GM19043 (cell line): ENCODE results near the gene TSHB.
"Not testable (repeated sequence)": the region's sequence is repeated elsewhere in the genome, so short reads cannot be mapped to it uniquely, and the experiment has no call there.

ENCODE experiments used
- ATAC-seq: cut with Tn5 transposase; IDR thresholded peaks from one replicate; pipeline ENCODE4 v1.9.1; 2021; ENCODE audit warnings: low read depth; ENCODE audit not compliant: unreplicated experiment

Gene TSHB

DNA sequence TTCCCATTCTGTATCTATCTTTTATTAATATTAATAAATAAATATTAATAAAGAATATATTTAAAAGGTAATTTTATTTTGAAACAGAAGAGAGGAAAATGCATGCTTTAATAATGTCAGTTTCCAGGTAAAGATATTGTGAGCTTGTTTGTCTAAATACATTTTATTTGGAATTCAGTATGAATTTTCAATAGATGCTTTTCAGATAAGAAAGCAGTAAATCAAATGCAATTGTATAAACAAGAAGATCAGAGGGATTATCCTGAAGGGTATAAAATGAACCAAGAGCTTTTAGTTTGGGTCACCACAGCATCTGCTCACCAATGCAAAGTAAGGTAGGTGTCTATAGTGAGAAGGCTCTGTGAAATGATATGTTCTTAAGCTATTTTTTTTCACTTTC, at the start of gene TSHB:
Gene TSHB, plus strand, starts transcription at position 301 of the 400 bp plus-strand sequence. CDS start 3,537 bp downstream, outside the sequence.
- no peak for ATAC-seq

DNA sequence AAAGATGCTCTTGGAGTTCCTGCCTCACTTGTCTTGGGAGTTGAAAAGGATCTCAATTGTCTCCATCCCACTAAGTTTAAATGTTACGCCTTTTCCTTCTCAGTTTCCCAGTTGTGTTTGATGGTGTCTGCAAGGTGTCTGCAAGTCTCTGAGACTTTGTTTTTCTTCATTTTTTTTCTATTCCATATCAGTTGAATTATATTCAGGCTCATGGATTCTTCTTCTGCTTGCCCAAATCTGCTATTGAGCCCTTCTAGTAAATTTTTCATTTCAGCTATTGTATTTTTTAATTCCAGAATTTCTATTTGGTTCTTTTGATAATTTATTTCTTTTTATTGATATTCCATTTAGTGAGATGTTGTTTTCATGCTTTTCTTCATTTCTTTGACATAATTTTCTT, 47.4 kb upstream of the TSHB start:
- no peak for ATAC-seq

DNA sequence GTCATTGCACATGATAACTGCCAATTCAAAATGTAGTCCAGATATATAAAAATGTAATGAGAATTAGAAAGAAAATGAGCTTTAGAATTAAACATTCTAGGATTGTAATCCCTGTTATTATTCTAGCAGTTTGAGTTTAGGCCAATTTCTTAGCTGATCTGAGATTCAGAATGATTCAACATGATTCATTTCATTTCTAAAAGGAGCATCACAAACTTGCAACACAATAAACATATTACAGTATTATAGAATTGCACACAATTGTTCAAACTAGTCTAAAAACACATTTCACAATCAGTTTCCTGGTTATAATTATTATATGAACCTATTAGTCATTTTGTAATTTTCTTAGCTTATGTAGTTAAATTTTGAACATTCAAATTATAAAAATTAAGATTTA, 43.3 kb upstream of the TSHB start:
- ATAC-seq, result no peak

DNA sequence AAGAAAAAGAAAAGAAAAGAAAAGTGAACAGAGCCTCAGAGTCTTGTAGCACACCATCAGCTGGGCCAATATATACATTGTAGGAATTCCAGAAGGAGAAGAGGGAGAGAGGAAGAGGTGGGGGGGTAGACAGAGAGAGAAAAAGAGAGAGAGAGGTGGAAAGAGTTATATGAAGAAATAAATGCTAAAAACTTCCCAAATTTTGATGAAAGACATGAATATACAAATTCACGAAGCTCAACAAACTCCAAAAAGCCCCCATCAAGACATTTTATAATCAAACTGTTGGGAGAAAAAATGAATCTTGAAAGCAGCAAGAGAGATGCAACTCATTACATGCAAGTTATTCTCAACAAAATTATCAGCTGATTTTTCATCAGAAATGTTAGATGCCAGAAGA, 41.5 kb upstream of the TSHB start:
- ATAC-seq, result no peak

DNA sequence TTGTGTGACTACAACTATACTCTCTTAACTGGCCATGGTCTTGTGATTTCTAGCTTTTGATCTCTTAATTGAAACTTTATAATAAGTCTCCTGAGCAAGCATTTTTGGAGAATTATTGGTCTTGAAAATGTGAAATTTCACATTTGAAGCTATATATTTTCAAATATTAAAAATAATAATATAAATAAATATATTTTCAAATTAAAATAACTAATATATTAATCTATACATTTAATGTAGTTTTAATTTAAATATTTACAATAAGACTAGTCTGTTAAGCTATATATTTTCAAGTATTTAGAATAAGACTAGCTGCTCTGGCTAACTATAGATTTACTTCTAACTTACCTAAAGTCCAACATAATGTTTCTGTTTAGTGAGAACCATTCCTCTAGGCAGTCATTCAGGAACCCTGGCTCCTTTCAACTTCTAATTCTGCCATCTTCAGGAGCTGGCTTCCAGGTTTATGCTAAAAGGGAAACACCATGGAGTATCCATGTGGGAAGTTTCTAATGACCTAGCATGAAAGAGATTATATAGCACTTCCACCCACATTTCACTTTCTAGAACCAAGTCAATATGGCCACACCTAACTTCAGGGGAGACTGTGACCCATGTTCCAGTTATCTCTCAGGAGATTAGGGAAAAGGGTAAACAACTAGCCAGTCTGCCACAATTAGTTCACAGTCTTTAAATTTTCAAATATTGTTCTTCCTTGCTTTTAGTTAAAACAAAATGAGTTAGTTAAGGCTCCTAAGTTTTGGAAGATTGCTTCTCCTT, 31.9 kb upstream of the TSHB start:
- ATAC-seq, result no peak

DNA sequence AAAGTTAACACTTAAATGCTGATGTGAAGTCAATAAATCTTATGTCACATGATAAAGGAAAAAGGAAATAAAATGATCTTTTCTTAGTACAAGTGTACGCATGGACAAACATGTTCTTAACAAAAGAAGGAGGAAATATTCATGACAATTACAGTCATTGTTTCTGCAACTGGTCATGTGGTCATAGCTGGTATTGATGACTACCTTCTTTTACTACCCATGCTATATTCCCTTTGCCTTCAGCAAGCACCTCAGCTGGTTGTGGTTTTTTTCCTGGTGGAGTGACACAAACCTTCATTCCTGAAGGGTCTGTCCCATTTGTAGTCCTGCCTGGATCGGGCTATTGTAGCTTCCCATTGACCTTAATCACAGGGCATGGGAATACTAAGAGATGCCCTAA, 23.4 kb upstream of the TSHB start:
- no peak for ATAC-seq

DNA sequence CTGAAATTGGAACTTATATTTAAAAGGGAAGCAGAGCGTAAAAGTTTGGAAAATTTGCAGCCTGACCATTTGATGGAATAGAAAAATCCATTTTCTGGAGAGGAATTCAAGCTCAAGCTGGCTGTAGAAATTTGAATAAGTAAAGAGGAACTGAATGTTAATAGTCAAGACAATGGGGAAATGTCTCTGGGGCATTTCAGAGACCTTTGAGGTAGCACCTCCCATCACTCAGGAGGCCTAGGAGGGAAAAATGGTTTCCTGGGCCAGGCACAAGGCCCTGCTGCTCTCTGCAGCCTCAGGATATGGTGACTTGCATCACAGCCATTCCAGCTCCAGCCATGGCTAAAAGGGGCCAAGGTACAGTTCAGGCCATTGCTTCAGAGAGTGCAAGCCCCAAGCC, 17.6 kb upstream of the TSHB start:
- no peak for ATAC-seq

DNA sequence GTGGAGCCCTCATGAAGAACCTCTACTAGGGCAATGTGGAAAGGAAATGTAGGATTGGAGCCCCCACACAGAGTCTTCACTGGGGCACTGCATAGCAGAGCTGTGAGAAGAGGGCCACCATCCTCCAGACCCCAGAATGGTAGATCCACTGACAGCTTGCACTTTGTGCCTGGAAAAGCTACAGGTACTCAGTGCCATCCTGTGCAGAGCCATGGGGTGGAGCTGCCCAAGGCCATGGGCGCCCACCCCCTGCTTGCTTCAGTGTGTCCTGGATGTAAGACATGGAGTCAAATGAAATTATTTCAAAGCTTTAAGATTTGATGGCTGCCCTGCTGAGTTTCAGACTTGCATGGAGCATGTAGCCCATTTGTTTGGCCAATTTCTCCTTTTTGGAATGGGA, 17.2 kb upstream of the TSHB start:
- ATAC-seq, result no peak

DNA sequence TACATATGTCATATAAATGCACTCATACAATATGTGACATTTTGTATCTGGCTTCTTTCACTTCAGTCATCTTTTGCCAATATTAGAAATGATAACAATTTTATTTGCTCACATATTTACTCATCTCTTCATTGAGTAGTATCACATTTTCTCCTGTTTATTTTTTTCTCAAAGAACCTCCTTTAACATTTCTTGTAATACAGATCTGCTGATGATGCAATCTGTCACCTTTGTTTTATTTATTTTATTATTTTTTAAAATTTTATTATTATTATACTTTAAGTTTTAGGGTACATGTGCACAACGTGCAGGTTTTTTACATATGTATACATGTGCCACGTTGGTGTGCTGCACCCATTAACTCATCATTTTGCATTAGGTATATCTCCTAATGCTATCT, 15.8 kb upstream of the TSHB start:
- ATAC-seq, result no peak

DNA sequence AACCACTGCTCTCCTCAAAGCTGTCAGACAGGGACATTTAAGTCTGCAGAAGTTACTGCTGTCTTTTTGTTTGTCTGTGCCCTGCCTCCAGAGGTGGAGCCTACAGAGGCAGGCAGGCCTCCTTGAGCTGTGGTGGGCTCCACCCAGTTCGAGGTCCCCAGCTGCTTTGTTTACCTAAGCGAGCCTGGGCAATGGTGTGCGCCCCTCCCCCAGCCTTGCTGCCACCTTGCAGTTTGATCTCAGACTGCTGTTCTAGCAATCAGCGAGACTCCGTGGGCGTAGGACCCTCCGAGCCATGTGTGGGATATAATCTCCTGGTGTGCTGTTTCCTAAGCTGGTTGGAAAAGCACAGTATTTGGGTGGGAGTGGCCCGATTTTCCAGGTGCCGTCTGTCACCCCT, 10.1 kb upstream of the TSHB start:
- not testable (repeated sequence) for ATAC-seq

DNA sequence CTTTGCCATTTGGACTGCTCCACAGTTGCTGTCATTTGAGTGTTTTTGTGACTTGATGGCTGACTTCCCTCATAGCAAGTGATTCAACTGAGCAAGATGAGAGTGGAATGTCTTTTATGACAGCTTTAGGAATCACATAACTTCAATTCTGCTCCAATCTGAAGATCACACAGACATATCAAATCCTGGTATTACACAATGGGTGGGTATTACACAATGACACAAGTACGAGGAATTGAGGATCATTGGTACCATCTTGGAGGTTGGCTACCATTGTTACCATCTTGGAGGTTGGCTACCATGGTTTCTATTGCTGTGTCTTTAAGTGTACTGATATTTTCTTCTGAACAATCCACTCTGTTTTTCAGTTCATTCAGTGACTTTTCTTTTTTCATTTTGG, 8.5 kb upstream of the TSHB start:
- ATAC-seq, result no peak

DNA sequence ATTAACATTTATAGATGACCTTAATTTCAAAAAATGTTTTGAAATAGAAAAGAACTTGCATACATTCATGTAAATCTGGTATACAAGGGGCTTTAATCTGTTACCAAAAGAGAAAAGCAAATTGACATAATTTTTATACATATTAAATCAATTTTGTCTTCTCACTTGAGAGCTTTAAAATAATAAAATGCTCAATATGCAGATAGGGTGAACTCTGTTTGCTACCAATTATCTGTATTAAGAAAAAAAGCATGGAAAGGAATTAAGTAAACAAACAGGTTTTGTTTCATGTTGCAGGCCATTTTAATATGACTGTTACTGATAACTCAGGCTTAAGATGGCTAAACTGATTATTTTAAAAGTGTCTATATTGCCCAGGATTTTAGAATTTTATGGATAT, 6.0 kb upstream of the TSHB start:
- ATAC-seq, result no peak

DNA sequence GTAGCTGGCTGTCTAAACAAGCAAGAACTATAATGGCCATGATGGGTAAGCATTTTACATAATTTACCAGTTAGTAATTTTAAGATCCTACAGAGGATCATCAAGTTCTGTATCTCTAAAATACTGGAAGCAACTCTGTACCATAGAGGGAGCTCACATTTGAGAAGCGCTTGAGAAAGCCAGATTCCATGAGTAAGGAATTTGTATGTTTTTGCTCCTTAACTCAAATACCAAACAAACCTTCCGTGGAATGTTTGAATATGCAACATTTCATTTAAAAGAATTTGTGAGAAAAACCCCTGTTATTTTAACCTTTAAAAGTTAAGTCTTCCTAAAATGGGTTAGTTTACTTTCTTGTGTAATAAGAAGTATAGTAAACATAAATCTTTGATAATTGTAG, 2.0 kb downstream of the TSHB start:
- ATAC-seq, result no peak

DNA sequence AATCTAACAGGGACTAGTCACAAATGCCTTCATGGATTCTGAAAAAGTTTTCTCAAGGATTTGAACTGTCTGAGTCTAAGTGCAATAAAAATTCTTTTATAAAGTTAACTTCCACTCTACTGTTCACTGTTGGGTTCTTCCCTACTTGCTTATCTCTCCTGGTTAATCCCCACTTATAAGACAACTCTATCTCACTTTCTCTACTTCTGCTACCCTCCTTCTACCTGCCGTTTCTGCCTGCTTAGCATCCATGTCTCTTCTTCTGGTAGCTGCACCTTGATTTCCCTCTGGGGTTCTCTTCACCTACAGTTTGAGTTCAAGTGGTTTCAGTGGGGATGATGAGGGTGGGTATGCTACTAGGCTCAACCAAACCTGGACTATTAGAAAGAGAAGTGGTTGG, 6.0 kb downstream of the TSHB start:
- ATAC-seq, result no peak

DNA sequence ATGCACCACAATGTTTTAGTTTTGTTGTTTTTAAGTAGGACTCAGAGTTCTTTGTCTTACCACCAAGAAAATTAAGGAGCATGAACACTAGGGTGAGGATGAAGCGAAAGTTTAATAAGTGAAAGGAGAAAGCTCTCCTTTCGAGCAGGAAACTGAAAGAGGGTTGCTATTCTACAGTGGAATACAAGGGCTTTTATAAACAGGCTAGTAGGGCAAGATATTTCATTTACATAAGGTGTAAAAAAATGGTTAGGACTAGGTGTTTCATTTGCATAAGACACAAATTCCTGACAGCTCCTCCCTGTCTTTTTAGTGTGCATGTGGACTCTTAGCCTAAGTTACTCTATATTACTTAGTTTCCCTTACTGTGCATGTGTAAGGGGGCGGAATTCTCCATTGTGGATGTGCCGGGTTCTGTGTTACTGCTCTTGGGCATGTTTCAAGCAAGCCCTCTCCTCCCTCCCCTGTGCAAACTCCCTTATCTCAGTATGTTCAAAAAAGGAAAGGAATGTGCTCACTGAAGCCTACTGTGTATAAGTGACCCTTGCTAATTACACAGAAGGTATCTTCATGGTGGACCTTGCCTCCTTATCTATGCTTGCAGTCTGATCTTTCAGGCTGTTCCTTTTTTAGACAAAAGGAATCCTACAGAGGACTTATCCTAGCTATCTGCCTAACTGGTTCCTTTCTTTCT, 7.3 kb downstream of the TSHB start:
- ATAC-seq, result no peak

DNA sequence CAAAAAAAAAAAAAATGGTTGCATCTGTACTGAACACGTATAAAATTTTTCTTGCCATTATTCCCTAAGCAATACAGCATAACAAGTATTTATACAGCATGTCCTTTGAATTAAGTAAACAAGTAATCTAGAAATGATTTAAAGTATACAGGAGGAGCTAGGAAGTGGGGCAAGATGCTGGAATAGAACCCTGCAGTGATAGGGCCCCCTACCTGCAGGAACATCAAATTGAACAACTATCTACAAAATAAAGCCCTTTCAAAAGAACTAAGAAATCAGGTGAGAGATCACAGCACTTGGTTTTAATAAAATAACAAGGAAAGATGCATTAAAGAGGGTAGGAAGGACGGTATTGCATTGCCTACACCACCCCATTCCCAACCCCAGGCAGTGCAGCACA, 10.9 kb downstream of the TSHB start:
- no peak for ATAC-seq

DNA sequence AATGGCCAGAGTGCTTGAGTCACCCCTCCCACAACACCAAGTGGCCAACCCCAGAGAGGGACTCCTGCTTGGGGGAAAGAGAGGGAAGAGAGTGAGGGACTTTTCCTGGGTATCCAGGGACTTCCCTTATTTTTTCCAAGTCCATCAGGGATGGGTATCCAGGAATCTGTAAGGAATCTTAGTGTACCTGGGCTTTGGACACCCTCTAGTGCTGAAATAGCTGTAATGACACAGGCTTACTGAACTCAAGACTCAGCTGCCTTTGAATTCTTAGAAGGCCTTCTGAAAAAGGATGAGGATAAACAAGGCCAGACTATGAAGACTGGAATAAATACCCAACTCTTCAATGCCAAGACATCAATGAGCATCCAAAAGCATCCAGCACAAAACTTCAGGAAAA, 12.0 kb downstream of the TSHB start:
- ATAC-seq, result no peak

DNA sequence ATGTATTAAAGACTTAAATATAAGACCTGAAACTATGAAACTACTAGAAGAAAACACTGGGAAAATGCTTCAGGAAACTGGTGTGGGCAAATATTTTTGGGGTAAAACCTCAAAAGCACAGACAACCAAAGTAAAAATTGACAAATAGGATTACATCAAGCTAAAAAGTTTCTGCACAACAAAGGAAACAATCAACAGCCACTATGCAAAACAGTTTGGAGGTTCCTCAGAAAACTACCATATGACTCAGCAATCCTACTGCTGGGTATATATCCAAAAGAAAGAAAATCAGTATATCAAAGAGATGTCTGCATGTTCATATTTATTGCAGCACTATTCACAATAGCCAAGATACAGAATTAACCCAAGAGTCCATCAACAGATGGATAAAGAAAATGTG, 17.1 kb downstream of the TSHB start:
- no peak for ATAC-seq

DNA sequence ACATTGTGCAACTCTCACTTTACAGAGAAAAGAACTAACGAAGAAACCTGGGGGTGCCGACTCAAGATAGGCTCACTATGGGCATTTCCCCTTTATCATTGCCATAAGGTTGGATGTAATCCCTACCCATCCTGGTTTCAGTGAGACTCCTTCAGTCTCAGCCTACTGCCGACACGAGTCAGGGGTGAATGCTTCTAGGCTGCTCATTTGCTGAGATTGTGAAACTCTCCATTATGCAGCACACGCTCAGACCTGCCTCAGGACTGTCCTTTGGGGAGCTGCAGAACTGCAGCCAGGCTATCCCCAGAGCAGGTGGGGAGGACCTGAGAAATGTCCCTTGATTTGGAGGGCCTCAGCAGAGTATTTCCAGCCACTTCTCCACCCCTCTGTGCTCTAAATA, 22.2 kb downstream of the TSHB start:
- ATAC-seq, result no peak

DNA sequence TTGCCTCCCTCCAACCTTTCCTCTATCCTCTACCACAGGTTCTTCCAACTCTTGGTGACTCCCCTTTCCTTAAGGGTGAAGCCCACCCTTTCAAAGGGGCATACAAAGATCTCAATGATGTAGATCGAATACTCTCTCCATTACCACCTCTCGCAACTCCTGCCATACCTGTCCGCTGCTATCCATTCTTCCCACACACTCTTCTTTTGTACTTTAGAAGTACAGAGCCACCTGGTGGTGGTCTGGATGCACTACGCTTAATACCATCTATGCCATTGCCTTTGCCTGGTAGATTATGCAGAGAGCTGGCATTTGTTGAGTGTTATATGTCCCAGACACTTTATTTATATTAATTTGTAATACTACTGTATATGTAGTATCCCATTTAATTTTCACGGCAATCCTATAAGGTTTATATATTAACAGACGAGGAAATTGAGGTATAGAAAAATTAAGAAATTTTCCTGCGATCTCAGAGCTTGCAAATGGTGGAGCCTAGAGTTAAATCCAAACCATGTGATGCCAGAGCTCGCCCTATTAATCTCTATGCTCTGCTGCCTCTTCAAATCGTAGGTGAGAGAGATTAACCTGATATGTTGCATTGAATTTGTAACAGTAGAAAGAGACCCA, 22.9 kb downstream of the TSHB start:
- ATAC-seq, result peak; percentile 77

DNA sequence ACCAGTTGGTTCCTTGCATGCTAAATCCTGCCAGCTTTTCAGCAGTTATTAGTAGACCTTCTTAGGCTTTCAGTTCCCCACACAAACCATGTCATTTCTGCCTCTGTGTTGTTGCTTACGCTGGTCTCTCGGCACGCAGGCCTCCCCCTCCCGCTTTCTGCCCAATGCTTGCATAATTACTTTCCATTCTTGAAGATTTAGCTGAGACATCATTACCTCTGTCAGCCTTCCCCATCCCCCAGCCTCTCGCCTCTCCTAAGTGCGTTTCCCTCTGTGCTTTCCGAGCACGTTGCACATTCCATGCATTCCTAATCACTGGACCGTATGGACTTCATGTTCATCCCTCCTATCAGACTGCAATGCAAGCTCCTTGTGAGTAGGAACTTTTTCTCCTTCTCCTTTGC, 26.8 kb downstream of the TSHB start:
- no peak for ATAC-seq
